Psoas muscle (tissue), 8 donors: ENCODE results near the gene ATXN2. TPM values are rescaled to one million over a fixed set of nuclear protein-coding genes. Genes with fewer than 3 reads are reported as not detected.

Experiments used
- ATAC-seq, 4 donors: fragments of 200-7000 bp; cut with Tn5 transposase; one replicate each; pipeline ENCODE4 v1.9.1; 2020; ENCODE audit warnings: moderate library complexity in 3 of 4, mild to moderate bottlenecking in 2 of 4
- DNase-seq, 2 donors: peaks; one replicate each; pipeline ENCODE4 v3.0.0-alpha.2; 2020
- H3K27ac ChIP-seq: fragments of 200-600 bp; one replicate; pipeline ENCODE4 v1.8.0; 2022
- H3K27me3 ChIP-seq, 3 donors: fragments of 200-600 bp in 1 of 3; one replicate each; pipeline versions ENCODE4 v1.6.1 to v1.8.0; 2013 to 2022; ENCODE audit warnings: low read length in 2 of 3, mild to moderate bottlenecking in 2 of 3, moderate library complexity in 1 of 3; ENCODE audit not compliant: insufficient read depth in 3 of 3
- H3K36me3 ChIP-seq, 2 donors: fragments of 200-600 bp in 1 of 2; one replicate each; pipeline versions ENCODE4 v1.6.1 to v1.8.0; 2013 to 2022; ENCODE audit warnings: low read depth in 1 of 2, mild to moderate bottlenecking in 1 of 2, moderate library complexity in 1 of 2; ENCODE audit not compliant: insufficient read depth in 1 of 2
- H3K4me1 ChIP-seq: fragments of 200-600 bp; one replicate; pipeline ENCODE4 v1.8.0; 2022
- H3K4me3 ChIP-seq: fragments of 200-600 bp; one replicate; pipeline ENCODE4 v1.8.0; 2022; ENCODE audit warnings: mild to moderate bottlenecking
- H3K9me3 ChIP-seq: fragments of 200-600 bp; one replicate; pipeline ENCODE4 v1.8.0; 2022
- CTCF ChIP-seq: fragments of 200-600 bp; IDR thresholded peaks from one replicate; pipeline ENCODE4 v1.8.0; 2022; ENCODE audit warnings: antibody characterized with exemption
- WGBS, 3 donors: extraction: QIAGEN DNeasy Blood & Tissue Kit; methylation state at CpG; one replicate each; pipeline versions ENCODE4 v1.1.6 to v1.1.7; 2013; 5-methylcytosine and 5-hydroxymethylcytosine counted together
- intact Hi-C, 2 donors: fragments of 100-400 bp; cut with DNase I; formaldehyde crosslinking; loops; one replicate each; pipeline versions ENCODE4 v1.11.0 to v1.14.2; 2022
- polyA plus RNA-seq, 3 donors: library from polyadenylated mRNA; stranded (reverse); fragments of 200-250 nt; gene quantifications; one replicate each; pipeline ENCODE4 v1.2.3, GENCODE V29; 2013
- total RNA-seq, 4 donors: library from RNA; stranded (reverse); fragmentation: NEBNext Ultra II Directional in 2 of 4; extraction: Animal tissue kit (Norgen Biotek cat#: 25700) in 2 of 4; gene quantifications; one replicate each; pipeline versions ENCODE4 v1.2.1 to v1.2.4, GENCODE V29; 2021 to 2023
- donor health status: healthy with polysubstance abuse.
- donor health status: DM: no; HTN: no; CAD: no; lungs with moderate emphysema.
- donor health status: Bipolar disorder and iron deficiency.
- donor health status: healthy.
- donor health status: DM: yes; HTN: yes; CAD: no.
- donor health status: DM: no; HTN: no; CAD: no.
- donor health status: DM: no; HTN: no; CAD: no.
- donor health status: DM: yes; HTN: yes; CAD: no.

The ATXN2 gene
- total and polyA plus RNA-seq, 7 donors = 17.2 to 39.2 (median 32.9) TPM

GRCh38 chr12:111642681-111643426 lies 43.7 kb upstream of the ATXN2 start:
- no peak for TF ChIP-seq CTCF
- Histone ChIP-seq H3K4me3 (no peak overlapping the region), H3K27me3 (no peaks in the 10 kb centered on the region), H3K9me3 (no peaks in the 10 kb centered on the region), H3K4me1 (no peaks in the 10 kb centered on the region), H3K36me3 (peaks cover 9 to 84% of the 10 kb centered on the region in 2 donors), H3K27ac (no peak overlapping the region)
- intact Hi-C loops = no loop called here
- no peak for ATAC-seq
- 66 to 70% (median 69%) methylated on average over 4 of the region's 4 CpGs for whole genome bisulfite sequencing, 3 donors
- no peak for DNase-seq

- DNase-seq (no peak), ATAC-seq (no peak)
- intact Hi-C loops = no loop called here
- H3K9me3 ChIP-seq = no peaks in the 10 kb centered on the region
- H3K27ac ChIP-seq = no peak overlapping the region
- H3K36me3 ChIP-seq = peaks cover 5 to 60% of the 10 kb centered on the region in 2 donors
- H3K4me3 ChIP-seq = no peak overlapping the region
- no peaks in the 10 kb centered on the region for H3K27me3 ChIP-seq
- no peak for TF ChIP-seq CTCF
- 61 to 80% (median 68%) methylated on average over 5 of the region's 5 CpGs for WGBS, 3 donors
- peaks cover 13% of the 10 kb centered on the region for H3K4me1 ChIP-seq
Measured at GRCh38 chr12:111640506-111640905, 41.4 kb upstream of the ATXN2 start.

GRCh38 chr12:111638556-111638955 lies 39.4 kb upstream of the ATXN2 start:
- no peak for TF ChIP-seq CTCF
- intact Hi-C loops = no loop called here
- no peak overlapping the region for H3K27ac ChIP-seq

GRCh38 chr12:111636209-111636945 lies 37.3 kb upstream of the ATXN2 start:
- Histone ChIP-seq H3K36me3 (peaks cover 0 to 19% of the 10 kb centered on the region in 2 donors), H3K4me1 (peaks cover 13% of the 10 kb centered on the region), H3K27me3 (no peaks in the 10 kb centered on the region), H3K4me3 (peak overlapping the region; percentile 32), H3K27ac (peak overlapping the region; percentile 5), H3K9me3 (no peaks in the 10 kb centered on the region)
- no peak for TF ChIP-seq CTCF
- DNase-seq (peak; percentile 66 to 67), ATAC-seq (peak; percentile 47 to 79 (median 70))
- intact Hi-C loops = loop anchor here in 1 of 2 donors (1.0 kb wide), 1 partner anchor 37 kb away; the partner anchor contains the start of gene ATXN2
- WGBS, 3 donors = 5 to 13% (median 7%) methylated on average over 19 of the region's 19 CpGs

More at GRCh38 chr12:111638556-111638955, 39.4 kb upstream of the ATXN2 start:
- 53 to 69% (median 58%) methylated on average over 6 of the region's 6 CpGs for WGBS, 3 donors
- peaks cover 13% of the 10 kb centered on the region for H3K4me1 ChIP-seq
- peaks cover 2 to 41% of the 10 kb centered on the region in 2 donors for H3K36me3 ChIP-seq
- no peak for ATAC-seq
- no peaks in the 10 kb centered on the region for H3K27me3 ChIP-seq
- DNase-seq = no peak
- H3K4me3 ChIP-seq = no peak overlapping the region
- H3K9me3 ChIP-seq = no peaks in the 10 kb centered on the region
